GM12875 (cell line): ENCODE results near the gene PRTG.

Source experiments
- H3K4me3 ChIP-seq: one replicate; pipeline ENCODE4 v1.5.1; 2011; ENCODE audit warnings: low read depth, low read length, control low read depth
- TF ChIP-seq, protein P1 (sequence below): IDR thresholded peaks from 2 replicates; pipeline ENCODE4 v1.5.1; 2011; ENCODE audit warnings: low read depth, mild to moderate bottlenecking, control low read depth, inconsistent platforms, low read length, moderate library complexity, borderline replicate concordance; ENCODE audit not compliant: insufficient read depth

Gene PRTG

GRCh38 chr15:55710286-55710685 lies 32.7 kb downstream of the PRTG start:
- H3K4me3 ChIP-seq = no peak overlapping the region
- TF ChIP-seq, protein P1, sequence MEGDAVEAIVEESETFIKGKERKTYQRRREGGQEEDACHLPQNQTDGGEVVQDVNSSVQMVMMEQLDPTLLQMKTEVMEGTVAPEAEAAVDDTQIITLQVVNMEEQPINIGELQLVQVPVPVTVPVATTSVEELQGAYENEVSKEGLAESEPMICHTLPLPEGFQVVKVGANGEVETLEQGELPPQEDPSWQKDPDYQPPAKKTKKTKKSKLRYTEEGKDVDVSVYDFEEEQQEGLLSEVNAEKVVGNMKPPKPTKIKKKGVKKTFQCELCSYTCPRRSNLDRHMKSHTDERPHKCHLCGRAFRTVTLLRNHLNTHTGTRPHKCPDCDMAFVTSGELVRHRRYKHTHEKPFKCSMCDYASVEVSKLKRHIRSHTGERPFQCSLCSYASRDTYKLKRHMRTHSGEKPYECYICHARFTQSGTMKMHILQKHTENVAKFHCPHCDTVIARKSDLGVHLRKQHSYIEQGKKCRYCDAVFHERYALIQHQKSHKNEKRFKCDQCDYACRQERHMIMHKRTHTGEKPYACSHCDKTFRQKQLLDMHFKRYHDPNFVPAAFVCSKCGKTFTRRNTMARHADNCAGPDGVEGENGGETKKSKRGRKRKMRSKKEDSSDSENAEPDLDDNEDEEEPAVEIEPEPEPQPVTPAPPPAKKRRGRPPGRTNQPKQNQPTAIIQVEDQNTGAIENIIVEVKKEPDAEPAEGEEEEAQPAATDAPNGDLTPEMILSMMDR = no peak

- TF ChIP-seq, protein P1 = no peak
- H3K4me3 ChIP-seq = no peak overlapping the region
These were observed 33.5 kb downstream of the PRTG start for GRCh38 chr15:55709458-55709857.

- no peak overlapping the region for H3K4me3 ChIP-seq
- TF ChIP-seq, protein P1 = no peak
These were observed 34.2 kb downstream of the PRTG start for GRCh38 chr15:55708720-55709119.

- no peak overlapping the region for H3K4me3 ChIP-seq
- TF ChIP-seq, protein P1 = no peak
These were observed 35.0 kb downstream of the PRTG start for GRCh38 chr15:55707951-55708350.

GRCh38 chr15:55707518-55707917 lies 35.4 kb downstream of the PRTG start:
- TF ChIP-seq, protein P1 = no peak

DNA sequence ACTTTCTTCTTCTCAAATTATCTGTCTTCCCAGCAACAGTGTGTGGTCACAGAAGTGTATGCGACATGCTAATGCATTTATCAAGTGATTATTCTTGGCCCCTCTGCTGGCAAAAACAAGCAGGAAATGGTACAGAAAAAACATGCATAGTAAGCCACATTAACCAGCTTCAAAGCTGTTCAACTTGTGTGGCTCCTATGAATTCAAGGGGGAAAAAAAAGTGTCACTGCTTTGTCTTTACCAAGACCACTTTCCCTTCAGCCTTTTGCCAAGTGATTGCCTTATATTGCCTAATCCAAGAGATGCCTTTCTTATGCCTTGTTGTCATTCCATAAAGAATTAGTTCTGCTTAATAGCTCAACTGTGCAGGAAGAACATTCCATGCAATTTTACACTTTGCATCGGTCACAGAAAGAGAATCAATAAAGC lies 39.1 kb downstream of the PRTG start:
- TF ChIP-seq, protein P1 = no peak
- H3K4me3 ChIP-seq = no peak overlapping the region

More at GRCh38 chr15:55707518-55707917, 35.4 kb downstream of the PRTG start:
- no peak overlapping the region for H3K4me3 ChIP-seq

- H3K4me3 ChIP-seq = no peak overlapping the region
- TF ChIP-seq, protein P1 = no peak
These were observed 42.1 kb downstream of the PRTG start for GRCh38 chr15:55700876-55701275.
